HTERT RPE-1 (cell line): ENCODE results near the gene PTBP1.

Source experiments
- in situ Hi-C: fragments of 300-500 bp; cut with MboI; formaldehyde crosslinking; loops from 4 replicates; pipeline ENCODE4 v1.14.3; 2020; ENCODE audit warnings: low sequenced_read_pairs

The PTBP1 gene

DNA sequence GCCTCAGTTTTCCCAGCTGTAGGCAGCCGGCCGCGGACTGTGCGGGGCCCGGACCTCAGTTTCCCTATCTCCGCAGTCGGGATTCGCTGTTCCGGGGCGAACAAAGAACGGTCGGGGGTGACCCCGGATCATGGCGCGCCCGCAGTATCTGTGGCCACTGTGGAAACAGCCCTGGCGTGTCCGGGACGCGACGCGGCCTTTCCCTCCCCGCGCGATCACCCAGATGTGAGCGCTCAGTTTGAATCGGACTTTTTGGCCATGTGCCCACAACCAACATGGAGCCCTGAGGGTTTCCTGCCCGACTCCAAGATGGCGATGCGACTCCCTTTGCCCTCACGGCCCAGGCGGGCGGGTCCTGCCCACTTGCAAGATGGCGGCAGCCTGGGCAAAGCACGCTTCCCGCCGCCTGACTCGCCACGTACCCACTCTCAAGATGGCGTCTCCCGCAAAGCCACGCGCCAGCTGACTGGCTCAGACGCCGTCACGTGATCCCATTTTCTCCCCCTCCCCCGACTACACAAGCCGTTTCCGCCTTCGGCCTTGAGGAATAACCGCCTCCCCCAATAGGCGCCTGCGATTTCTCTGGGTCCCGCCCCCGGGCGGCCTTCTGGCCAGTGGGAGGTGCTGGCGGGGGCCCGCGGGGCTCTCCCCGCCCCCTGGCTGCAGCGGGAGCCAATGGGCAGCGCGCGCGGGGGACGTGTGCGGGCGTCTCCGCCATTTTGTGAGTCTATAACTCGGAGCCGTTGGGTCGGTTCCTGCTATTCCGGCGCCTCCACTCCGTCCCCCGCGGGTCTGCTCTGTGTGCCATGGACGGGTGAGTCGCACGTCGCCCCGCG is at the start of gene PTBP1:
PTBP1 (plus strand) TSS at position 761 of the 836 bp plus-strand sequence; CDS start at position 807, 46 bp downstream.
- in situ Hi-C loops, result no loop called here

DNA sequence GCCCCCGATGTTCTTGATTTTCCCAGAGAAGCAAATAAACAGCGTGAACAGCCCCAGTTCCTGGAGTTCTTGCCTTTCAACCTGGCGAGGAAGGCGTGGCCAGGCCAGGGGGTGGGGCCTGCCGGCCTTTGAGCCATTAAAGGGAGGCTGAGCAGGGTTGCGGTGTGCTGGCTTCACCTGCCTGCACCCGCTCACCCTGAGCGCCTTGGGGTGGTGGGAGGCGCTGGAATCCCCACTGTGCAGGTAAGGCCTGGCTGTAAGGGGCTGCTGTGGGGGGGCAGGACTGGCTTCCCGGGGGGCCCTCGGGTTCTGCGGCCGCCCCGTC is 49.0 kb upstream of the PTBP1 start:
- in situ Hi-C loops, result no loop called here

DNA sequence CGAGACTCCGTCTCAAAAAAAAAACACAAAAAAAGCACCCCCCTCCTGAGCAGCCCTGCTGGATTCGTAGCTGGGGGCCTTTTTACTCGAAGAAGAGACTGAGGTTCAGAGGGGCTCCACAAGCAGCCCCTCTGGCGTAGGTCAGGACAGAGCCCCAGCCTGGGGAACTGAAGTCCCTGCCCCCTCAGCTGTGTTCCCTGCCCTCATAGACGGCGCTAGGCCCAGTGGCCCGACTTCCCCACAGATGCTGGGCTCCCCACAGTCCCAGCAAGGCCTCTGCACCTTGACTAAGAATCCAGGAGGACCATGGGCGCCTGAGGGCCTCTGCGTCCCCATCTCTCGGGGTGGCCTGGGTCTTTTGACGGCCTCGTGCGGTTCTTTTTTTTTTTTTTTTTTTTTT is 47.4 kb upstream of the PTBP1 start:
- in situ Hi-C loops, result no loop called here

DNA sequence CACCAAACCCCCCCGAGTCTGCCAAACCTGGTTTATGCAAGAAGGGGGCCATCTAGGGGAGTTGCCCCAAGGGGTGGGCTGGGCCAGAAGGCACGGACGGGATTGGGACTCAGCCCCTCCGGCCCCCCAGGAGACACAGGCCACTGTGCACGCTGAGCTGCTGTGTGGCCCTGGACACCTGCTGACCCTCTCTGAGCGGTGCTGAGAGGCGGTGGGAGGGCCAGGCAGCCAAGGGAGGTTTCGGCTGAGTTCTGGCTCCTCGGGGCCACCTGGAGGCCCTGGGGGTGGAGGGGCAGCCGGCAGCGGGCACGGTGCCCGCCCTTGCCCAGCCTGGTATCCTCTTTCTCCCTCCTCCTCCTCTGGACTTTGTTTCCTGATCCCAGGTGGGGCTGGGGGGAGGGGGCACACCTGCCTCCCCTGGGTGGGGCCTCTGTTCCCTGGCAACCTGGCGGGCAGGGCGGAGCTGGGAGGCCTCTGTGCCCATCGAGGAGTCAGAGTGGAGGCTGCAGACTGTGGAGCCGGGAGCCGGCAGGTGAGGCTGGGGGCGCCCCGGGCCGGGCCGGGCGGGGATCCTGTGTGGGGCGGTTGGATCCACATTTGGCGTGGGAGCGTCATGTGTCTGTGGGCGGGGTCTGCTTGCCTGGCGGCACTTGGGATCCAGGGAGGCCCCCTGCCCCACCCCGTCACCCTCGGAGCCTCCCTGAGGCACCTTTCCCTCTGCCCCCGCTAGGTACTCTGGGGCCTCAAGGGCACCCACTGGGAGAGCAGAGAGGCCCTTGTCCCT is 46.4 kb upstream of the PTBP1 start, which contains the start of gene MISP:
MISP (plus strand) TSS at position 473 of the 784 bp plus-strand sequence. CDS start 5,835 bp downstream, outside the sequence.
- in situ Hi-C loops, result no loop called here

DNA sequence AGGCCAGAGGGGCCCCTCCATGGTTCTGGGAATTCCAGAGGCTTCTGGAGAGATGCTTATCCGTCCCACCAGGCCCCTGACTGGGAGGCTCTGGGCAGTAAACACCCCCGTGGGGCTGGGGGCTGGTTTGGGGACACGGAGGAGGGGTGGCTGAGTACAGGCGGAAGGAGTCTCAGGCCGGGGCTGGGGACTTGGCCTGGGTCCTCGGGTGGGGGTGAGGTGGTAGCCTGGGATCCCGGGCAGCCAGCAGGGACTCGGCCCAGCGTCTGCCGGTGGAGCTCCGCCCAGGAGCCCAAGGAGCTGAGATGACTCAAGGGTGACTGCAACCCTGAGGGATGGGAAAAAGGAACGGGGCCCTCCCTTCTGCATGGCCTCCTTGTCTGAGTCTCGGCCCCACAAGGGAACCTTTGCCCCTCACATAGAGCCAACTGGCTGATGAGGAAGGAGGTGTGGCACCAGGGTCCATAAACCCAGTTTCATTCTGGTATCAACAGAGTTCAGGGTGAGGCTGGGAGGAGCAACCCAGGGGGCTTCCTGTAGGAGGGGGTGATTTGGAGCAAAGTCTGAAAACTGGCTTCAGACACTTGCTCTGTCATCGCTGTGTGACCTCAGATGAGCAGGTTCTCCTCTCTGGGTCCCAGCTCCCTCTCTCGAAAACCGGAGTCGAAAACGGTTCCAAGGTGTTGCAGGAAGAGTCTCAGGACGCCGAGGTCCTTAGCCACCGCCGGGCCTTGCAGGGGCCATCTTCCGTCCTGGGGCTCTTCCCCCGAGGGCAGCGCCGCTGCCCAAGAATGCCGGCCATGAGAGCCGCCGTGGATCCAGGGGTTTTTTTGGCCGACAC is 45.5 kb upstream of the PTBP1 start:
- in situ Hi-C loops, result no loop called here

DNA sequence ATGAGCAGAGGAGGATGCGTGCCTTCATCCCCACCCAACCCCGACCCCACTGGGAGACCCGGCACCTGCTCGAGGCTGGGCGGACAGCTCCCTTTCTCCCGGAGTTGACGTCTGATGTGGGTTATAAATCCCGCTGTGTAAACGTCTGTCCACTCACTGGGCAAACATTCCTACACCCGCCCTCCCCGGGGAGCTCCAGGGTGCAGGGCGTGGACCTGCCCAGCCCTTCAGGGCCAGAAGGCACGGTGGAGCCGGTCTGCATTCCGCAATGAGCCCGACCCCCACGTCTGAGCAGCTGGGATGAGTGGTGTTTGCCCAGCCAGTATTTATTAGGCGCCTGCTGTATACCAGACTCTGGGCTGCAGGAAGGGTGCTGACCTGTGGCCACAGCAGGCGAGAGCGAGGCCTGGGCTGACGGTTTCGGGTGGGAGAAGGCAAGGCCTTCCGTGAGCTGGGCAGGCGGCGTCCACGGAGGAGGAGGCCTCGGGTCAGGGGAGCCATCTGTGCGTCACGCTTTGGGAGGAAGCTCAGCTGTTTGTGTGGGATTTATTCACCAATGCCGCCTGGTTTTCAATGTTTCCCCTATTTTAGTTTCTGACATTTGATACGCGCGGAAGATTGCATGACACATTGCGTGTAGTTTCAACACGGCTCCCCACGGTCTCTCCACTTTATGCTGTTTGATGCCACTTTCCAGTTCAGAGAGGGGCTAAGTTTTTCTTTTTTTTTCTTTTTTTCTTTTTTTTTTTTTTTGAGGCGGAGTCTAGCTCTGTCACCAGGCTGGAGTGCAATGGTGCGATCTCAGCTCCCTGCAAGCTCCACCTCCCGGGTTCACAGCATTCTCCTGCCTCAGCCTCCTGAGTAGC is 44.4 kb upstream of the PTBP1 start:
- in situ Hi-C loops, result no loop called here

DNA sequence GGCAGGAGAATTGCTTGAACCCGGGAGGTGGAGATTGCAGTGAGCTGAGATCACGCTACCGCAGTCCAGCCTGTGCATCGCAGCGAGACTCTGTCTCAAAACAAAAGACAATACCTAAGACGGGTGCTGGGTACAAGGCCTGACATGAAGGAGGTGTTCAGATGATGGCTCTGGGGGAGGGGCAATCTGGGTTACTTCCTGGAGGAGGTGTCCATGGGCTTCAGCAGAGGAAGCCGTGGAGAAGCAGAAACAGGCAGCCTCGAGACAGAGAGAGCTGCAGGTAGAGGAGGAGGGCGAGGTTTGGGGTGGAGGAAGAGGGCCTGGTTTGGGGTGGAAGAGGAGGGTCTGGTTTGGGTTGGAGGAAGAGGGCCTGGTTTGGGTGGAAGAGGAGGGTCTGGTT is 42.7 kb upstream of the PTBP1 start:
- in situ Hi-C loops, result no loop called here

DNA sequence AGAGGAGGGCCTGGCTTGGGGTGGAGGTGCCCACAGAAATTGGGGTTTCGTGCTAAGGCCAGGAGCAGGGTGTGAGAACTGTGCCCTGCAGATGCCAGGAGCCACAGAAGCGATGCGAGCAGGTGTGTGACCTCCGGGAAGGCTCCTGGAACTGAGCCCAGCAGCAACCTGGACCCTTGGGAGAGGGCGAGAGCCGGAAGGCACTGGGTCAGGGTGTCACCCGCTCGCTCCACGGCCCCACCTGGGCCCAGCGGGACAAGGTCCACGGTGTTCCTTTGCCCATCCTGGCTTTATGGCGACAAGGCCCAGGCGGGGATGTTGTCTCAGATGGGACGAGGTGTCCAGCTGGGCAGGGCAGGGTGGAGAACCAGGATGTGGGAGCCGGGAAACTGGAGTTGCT is 42.2 kb upstream of the PTBP1 start:
- in situ Hi-C loops, result no loop called here

DNA sequence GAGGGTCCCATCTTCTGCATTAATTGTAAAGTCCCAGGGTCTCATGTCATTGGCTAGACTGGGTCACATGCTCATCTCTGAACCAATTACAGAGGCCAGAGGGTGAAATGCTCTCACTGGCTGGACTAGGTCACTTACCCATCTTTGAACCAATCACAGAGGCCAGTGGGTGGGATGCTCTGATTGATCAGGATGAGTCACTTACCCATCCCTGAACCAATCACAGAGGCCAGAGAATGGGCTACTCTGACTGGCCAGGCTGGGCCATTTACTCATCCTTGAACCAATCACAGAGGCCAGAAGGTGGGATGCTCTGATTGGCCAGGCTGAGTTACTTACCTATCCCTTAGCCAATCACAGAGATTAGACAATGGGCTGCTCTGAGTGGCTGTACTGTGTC is 41.0 kb upstream of the PTBP1 start:
- in situ Hi-C loops, result no loop called here

DNA sequence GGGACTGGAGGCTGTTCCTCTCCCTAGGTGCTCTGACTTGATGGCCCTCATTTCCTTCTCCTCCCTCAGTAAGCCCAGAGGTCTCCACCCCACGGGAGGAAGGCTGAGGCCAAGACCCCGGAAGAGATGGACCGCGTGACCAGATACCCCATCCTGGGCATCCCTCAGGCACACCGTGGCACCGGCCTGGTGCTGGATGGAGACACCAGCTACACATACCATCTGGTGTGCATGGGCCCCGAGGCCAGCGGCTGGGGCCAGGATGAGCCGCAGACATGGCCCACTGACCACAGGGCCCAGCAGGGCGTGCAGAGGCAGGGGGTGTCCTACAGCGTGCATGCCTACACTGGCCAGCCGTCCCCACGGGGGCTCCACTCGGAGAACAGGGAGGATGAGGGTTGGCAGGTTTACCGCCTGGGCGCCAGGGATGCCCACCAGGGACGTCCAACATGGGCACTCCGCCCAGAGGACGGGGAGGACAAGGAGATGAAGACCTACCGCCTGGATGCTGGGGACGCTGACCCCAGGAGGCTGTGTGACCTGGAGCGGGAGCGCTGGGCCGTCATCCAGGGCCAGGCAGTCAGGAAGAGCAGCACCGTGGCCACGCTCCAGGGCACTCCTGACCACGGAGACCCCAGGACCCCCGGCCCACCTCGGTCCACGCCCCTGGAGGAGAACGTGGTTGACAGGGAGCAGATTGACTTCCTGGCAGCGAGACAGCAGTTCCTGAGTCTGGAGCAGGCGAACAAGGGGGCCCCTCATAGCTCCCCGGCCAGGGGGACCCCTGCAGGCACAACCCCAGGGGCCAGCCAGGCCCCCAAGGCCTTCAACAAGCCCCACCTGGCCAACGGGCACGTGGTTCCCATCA is 40.2 kb upstream of the PTBP1 start:
- in situ Hi-C loops, result no loop called here

DNA sequence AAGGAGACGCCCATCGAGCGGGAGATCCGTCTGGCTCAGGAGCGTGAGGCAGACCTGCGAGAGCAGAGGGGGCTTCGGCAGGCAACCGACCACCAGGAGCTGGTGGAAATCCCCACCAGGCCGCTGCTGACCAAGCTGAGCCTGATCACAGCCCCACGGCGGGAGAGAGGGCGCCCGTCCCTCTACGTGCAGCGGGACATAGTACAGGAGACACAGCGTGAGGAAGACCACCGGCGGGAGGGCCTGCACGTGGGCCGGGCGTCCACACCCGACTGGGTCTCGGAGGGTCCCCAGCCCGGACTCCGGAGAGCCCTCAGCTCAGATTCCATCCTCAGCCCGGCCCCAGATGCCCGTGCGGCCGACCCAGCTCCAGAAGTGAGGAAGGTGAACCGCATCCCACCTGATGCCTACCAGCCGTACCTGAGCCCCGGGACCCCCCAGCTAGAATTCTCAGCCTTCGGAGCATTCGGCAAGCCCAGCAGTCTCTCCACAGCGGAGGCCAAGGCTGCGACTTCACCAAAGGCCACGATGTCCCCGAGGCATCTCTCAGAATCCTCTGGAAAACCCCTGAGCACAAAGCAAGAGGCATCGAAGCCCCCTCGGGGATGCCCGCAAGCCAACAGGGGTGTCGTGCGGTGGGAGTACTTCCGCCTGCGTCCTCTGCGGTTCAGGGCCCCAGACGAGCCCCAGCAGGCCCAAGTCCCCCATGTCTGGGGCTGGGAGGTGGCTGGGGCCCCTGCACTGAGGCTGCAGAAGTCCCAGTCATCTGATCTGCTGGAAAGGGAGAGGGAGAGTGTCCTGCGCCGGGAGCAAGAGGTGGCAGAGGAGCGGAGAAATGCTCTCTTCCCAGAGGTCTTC is 39.2 kb upstream of the PTBP1 start:
- in situ Hi-C loops, result no loop called here

DNA sequence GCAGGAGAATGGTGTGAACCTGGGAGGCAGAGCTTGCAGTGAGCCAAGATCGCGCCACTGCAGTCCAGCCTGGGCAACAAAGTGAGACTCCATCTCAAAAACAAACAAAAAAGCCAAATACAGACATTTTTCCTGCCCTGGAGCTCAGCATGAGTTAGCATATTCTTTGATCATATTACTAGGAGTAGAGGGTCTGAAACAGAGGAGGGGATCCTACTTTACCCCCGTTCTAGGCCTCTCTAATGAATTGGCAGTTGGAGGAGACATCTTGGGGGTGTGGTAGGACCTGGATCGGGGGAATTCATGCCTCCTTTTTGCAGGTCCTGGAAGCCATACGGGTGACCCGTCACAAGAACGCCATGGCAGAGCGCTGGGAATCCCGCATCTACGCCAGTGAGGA is 34.1 kb upstream of the PTBP1 start:
- in situ Hi-C loops, result no loop called here

DNA sequence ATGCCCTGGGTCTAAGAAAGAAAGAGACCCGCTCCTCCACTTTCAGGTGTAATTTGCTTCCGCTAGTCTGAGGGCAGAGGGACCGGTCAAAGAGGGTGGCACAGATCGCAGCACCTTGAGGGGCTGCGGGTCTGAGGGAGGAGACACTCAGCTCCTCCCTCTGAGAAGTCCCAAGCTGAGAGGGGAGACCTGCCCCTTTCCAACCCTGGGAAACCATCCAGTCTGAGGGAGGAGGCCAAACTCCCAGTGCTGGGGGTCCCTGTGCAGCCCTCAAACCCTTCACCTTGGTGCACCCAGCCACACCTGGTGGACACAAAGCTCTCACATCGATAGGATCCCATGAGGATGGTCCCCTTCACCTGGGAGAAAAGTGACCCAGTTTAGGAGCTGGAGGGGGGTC is 33.4 kb upstream of the PTBP1 start:
- in situ Hi-C loops, result no loop called here

DNA sequence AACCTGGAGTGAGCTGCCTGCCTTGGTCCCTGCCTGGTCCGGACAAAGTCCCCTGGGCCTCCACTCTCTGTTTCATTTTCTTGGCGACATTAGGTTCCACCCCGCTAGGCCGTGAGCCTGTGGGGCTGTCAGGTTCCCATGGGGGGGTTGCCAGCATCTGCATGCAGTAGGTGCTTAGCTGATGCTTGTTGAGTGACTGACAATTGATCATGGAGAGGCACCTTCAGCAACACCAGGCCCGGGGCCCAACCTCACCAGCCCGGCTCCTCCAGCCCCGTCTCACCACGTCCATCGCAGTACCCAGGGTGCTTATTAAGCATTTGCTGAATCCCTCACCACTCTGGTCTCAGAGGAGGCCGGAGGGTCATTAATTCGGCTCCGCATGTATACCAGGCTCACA is 33.0 kb upstream of the PTBP1 start:
- in situ Hi-C loops, result no loop called here

DNA sequence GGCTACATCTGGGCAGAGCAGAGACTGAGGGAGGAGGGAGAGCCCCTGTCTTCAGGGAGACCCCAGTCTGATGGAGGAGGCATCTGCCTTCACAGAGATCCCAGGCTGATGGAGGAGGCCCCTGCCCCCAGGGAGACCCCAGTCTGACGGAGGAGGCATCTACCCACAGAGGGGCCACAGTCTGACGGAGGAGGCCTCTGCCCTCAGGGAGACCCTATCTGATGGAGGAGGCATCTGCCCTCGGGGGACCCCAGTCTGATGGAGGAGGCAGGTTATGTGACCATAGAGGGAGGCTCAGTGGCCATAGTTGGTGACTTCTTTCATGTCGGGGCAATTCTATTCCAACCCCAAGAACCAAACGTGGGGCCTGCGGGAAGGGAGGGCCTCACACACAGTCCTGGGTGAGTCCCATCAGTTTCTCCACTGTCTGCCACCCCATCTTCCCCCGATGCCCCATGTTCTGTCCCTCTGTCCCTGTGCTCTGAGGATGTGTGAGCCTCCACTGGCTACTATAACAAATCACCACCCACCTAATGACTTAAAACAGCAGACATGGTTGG is 32.0 kb upstream of the PTBP1 start:
- in situ Hi-C loops, result no loop called here

DNA sequence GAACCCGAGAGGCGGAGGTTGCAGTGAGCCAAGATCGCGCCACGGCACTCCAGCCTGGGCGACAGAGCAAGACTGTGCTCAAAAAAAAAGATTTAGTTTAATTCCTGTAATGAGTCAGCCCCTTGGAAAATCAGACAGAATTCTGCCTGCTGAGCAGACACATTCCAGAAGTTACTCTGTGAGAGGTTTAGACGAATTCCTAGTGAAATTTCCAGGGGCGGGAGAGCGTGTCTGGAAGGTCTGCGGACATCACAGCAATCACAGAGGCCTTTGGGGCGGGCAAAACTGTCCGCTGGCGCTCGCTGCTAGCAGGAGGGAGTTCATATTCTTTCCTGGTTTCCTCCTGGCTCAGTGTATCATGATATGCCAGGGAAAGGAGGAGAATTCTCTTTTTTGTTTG is 28.8 kb upstream of the PTBP1 start:
- in situ Hi-C loops, result no loop called here

DNA sequence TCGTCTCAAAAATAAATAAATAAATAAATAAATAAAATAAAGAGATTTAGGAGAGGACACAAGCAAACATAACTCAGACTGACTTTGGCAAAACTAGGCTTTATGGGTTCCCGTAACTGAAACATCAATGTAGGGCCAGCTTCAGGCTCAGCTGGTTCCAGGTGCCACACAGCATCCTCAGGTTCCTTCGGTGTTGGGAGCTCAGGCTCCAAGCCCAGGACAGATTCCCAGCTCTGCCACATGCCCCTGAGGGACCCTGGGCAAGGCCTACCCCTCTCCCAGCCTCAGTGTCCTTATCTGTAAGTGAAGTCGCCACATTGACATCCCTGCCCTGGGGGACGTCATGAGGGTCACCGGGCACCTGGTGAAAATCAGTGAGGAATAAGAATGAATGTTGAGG is 27.6 kb upstream of the PTBP1 start:
- in situ Hi-C loops, result no loop called here

DNA sequence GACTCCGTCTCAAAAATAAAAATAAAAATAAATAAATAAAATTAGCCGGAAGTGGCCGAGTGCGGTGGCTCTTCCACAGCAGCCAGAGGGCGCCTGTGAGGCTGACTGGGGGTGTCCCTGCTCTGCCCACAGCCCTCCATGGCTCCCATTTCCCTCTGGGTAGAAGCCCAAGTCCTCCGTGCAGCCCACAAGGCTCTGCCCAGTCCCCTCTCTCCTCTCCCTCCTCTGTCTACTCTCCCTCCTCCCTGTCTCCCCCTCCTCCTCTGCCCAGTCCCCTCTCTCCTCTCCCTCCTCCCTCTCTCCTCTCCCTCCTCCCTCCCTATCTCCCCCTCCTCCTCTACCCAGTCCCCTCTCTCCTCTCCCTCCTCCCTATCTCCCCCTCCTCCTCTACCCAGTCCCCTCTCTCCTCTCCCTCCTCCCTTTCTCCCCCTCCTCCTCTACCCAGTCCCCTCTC is 25.9 kb upstream of the PTBP1 start:
- in situ Hi-C loops, result no loop called here
